Measurements from ENCODE around the gene OR10H5.

DNA sequence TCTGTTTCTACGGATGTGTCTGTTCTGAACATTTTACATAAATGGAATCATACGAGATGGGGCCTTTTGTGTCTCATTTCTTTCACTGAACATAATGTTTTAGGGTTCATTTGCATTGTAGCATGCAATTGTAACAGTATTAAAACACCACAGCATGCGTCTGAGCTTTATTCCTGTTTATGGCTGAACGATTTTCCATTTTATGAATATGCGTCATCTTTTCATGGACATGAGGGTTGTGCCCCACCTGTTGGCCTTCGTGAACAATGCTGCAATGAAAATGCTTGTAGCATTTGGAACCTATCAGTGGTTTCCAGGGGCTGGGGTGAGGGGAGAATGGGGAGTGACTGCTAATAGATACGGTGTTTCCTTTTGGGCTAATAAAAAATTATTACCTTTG, 22.9 kb downstream of the OR10H5 start:
- TF ChIP-seq, protein P1, sequence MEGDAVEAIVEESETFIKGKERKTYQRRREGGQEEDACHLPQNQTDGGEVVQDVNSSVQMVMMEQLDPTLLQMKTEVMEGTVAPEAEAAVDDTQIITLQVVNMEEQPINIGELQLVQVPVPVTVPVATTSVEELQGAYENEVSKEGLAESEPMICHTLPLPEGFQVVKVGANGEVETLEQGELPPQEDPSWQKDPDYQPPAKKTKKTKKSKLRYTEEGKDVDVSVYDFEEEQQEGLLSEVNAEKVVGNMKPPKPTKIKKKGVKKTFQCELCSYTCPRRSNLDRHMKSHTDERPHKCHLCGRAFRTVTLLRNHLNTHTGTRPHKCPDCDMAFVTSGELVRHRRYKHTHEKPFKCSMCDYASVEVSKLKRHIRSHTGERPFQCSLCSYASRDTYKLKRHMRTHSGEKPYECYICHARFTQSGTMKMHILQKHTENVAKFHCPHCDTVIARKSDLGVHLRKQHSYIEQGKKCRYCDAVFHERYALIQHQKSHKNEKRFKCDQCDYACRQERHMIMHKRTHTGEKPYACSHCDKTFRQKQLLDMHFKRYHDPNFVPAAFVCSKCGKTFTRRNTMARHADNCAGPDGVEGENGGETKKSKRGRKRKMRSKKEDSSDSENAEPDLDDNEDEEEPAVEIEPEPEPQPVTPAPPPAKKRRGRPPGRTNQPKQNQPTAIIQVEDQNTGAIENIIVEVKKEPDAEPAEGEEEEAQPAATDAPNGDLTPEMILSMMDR (IDR thresholded peaks at IDR 0.05; ENCODE audit: insufficient read depth, low read length, poor library complexity, severe bottlenecking), result no peak
- no peak for TF ChIP-seq EZH2phosphoT487 (conservative IDR thresholded peaks at IDR 0.05; ENCODE audit: low read length)
